ENCODE data around the gene HMGXB3.

Gene HMGXB3

DNA sequence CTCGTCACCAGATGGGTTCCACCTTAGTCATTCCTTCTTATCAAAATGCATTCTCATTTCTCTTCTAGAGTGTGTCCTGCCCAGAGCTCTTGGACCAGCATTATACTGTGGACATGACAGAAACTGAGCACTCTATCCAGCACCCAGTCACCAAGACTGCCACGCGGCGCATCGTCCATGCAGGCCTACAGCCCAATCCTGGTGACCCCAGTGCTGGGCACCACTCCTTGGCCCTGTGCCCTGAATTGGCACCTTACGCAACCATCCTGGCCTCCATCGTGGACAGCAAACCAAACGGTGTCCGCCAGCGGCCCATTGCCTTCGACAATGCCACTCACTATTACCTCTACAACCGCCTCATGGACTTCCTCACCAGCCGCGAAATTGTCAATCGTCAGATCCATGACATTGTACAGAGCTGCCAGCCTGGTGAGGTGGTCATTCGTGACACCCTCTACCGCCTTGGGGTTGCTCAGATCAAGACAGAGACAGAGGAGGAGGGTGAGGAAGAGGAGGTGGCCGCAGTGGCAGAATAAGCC lies 51.2 kb downstream of the HMGXB3 start:
- no peak for DNase-seq

GRCh38 chr5:150052226-150052955 lies 51.9 kb downstream of the HMGXB3 start:
- DNase-seq, result no peak

DNA sequence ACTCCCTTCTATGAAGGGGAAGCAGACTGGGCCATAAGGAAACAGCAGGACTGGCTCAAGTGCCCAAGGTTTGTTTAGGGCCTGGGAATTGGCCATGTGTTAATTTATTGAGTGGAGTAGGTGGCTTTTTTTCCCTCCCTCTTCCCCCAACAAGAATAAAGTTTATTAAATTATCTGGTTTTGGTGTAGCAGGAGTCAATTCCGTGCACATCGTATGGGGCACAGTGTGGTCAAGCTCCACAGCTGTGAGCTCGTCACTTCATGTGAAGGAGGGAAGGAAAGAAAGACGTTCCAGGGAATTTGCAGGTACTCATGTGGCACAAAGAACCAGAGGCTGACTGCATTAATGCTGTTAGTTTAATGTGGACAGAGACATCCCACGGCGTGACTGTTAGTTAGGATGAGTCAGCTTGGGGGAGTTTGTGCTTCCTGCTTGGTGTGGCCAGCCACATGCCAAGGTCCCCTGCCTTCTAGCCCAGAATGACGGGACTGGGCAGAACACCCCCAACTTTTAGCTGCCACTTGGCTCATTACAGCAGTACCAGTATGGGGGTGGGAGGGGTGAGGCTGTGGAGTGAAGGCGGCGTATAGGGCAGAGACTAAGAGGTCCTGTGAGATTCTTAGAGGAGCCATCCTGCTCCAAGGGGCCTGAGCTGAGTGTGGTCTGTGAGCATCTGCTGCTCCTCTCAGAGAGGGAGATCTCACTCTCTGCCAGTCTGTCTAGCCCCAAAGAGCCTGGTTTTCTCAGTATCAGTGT lies 52.6 kb downstream of the HMGXB3 start:
- DNase-seq, result no peak

- DNase-seq, result no peak
Observed at GRCh38 chr5:150053713-150054392, 53.3 kb downstream of the HMGXB3 start.

DNA sequence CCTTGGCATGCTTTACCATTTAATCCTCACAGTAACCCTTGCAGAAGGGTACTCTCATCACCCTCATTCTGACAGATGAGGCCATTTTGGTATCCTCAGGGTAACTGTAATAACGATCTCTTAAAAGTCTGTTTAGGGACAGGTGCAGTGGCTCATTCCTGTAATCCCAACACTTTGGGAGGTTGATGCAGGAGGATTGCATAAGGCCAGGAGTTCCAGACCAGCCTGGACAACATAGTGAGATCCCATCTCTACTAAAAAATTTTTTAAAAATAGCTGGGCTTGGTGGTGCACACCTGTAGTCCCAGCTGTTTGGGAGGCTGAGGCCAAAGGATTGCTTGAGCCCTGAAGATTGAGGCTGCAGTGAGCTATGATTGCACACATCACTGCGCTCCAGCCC lies 54.0 kb downstream of the HMGXB3 start:
- no peak for DNase-seq

- DNase-seq, result no peak
Observed at GRCh38 chr5:150055326-150056074, 55.0 kb downstream of the HMGXB3 start.

- DNase-seq, result no peak
Observed at GRCh38 chr5:150056075-150056443, 55.5 kb downstream of the HMGXB3 start.

DNA sequence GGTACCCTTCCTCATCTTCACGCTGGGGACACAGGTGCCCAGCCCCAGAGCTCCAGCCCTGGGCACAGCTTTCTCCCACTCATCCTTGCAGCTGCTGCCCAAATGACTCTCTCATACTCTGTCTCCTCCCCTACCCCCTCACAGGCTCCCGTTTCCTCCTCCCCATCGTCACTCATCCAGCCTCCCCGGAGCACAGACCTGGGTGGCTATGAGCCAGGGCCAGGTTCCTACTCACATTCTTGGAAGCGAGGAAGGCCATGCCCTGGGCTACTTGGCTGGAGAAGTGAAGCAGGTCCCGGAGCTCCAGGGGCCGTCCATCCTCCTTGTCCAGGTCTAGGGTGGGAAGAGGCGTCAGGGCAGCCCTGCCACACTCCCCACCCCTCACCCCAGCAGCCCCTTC lies 56.5 kb downstream of the HMGXB3 start:
- DNase-seq, result no peak

- no peak for DNase-seq
Observed at GRCh38 chr5:150057511-150057910, 57.0 kb downstream of the HMGXB3 start.

- DNase-seq, result no peak
Observed at GRCh38 chr5:150057996-150058395, 57.5 kb downstream of the HMGXB3 start.

- no peak for DNase-seq
Observed at GRCh38 chr5:150058480-150059126, 58.1 kb downstream of the HMGXB3 start.

DNA sequence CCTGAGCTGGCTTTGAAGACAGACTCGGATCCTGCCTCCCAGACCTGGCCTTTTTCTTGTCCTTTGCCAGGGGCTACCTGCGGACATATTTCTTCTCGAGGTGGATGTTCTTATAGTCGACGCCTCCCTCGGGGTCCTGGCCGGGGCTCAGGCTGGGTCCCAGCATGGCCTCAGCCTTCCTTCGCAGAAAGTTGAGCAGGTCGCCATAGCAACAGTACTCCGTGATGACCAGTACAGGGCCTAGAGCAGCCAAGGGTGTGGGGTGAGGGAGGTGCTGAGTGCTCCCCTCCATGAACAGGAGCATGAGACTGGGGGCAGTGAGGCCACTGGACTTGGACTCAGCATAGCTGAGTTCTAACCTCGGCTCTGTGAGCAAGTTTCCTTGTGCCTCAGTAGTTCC lies 59.1 kb downstream of the HMGXB3 start:
- DNase-seq, result no peak

GRCh38 chr5:150060471-150060870 lies 59.9 kb downstream of the HMGXB3 start:
- no peak for DNase-seq

- no peak for DNase-seq
Observed at GRCh38 chr5:150061538-150061995, 61.0 kb downstream of the HMGXB3 start.

DNA sequence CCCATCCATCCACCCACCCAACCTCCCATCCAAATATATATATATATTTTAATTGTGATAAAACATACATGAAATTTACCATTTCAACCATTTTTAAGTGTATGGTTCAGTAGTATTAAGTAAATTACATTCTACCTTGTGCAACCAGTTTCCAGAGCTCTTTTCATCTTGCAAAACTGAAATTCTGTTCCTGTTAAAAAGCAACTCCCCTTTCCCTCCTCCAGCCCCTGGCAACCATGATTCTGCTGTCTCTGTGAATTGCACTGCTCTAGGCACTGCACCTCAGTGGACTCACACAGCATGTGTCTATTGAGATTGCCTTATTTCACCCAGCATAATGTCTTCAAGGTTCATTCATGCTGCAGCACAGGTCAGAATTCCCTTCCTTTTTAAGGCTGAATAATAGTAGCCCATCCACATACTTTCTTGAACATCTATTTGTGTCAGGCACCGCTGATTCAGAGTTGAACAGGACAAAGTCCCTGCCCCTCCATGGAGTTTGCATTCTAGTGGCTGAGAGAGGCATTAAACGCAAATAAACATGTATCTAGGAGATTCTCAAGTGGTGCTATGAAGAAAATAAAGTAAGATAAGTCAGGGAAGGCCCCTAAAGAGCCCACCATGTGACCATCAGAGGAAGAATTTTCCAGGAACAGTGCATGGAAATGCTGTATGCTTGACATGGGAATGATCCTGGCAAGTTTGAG lies 61.8 kb downstream of the HMGXB3 start:
- DNase-seq, result no peak

DNA sequence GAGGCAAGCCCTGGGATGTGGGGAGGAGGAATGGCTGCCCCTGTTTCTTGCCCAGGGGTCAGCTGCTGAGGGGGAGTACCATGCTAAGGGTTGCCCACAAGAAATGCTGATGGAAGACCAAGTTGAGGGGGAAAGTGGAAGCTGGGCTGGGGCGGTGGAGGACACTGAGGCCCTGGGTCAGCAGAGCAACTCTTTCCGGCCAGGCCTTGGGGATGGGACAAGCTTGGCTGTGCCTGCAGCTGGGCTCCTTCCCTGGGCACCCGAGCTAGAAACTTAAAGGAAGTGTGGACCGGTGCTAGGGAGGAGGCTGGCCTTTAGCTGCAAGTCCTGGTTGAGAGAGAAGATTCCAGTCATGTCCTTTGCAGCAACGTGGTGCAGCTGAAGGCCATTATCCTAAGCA lies 63.1 kb downstream of the HMGXB3 start:
- no peak for DNase-seq

GRCh38 chr5:150064681-150065220 lies 64.2 kb downstream of the HMGXB3 start:
- DNase-seq, result no peak

- no peak for DNase-seq
Observed at GRCh38 chr5:150065346-150065745, 64.8 kb downstream of the HMGXB3 start.

GRCh38 chr5:150065886-150066285 lies 65.3 kb downstream of the HMGXB3 start:
- DNase-seq, result no peak

DNA sequence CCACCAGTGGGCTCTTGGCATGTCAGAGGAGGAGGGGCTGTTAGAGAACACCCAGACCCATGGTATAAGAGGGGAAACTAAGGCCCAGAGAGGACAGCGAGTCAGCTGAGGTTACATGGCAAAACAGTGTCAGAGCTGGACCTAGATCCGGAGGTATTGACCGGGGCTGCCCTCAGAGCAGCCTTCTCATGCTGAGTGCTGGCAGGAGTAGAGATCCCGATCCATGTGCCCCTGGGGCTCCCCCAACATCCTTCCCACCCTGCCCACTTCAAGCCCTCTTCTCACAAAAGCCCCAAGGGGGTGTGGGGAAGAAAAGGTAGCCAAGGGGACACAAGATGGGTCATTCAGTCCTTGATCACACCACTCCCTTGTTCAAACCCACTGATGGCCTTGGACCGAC lies 65.9 kb downstream of the HMGXB3 start:
- DNase-seq, result no peak

GRCh38 chr5:150066901-150067396 lies 66.4 kb downstream of the HMGXB3 start:
- no peak for DNase-seq

Measured in right kidney (tissue), 1 donor.